Measurements from ENCODE around the gene ATM. TPM values are rescaled to one million over a fixed set of nuclear protein-coding genes. Genes with fewer than 3 reads are reported as not detected.

The ATM gene
- 47.0 and 78.4 TPM in 2 replicates for total RNA-seq (ENCODE audit: low replicate concordance)
- long read RNA-seq, partial matches to known transcripts, result 10 of 16 reads
- long read RNA-seq, other reads (novel, unspliced or antisense), result 6 of 16 reads

GRCh38 chr11:108222574-108223347 lies at the start of gene ATM, which contains the start of gene NPAT:
Gene ATM (plus strand): TSS chr11:108223067. CDS start chr11:108227625, 4,558 bp downstream.
Gene NPAT (minus strand): TSS chr11:108222638. CDS start chr11:108222536, 102 bp downstream.
- Mint-ChIP-seq H3K4me1 (ENCODE audit: unreplicated experiment) (peaks cover 29% of the 10 kb centered on the region), H3K36me3 (peaks cover 4% of the 10 kb centered on the region), H3K4me3 (no peak within 1 kb of the TSS), H3K27me3 (no peaks in the 10 kb centered on the region), H3K27ac (no peak within 1 kb of the TSS), H3K9me3 (no peaks in the 10 kb centered on the region)
- peak; percentile 99 for DNase-seq (ENCODE audit: extremely low spot score, unreplicated experiment)
- peak; percentile 71 for TF ChIP-seq CTCF (conservative IDR thresholded peaks at IDR 0.05)

- Mint-ChIP-seq H3K9me3 (no peaks in the 10 kb centered on the region), H3K36me3 (peaks cover 28% of the 10 kb centered on the region), H3K27me3 (no peaks in the 10 kb centered on the region)
Observed at GRCh38 chr11:108177570-108177969, 45.3 kb upstream of the ATM start.

DNA sequence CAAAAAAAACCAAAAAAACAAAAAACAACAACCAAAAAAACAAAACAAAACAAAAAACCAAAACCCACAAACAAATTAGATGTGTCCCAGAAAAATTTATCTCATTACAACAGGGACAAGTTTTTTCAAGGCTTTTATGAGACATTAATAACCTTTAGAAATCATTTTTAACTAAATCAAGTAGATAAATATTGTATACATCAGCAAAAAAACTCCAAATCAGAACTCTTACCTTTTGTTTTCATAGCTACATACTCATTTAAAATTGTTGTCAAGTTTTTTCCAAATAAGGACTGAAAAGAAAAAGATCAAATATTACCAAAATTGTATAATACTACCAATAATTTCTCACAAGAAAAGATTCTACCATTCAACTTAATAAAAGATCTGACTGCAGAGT lies 29.1 kb upstream of the ATM start:
- Mint-ChIP-seq H3K27me3 (no peaks in the 10 kb centered on the region), H3K4me1 (ENCODE audit: unreplicated experiment) (peaks cover 5% of the 10 kb centered on the region), H3K4me3 (no peak overlapping the region), H3K36me3 (peaks cover 25% of the 10 kb centered on the region), H3K27ac (no peak overlapping the region), H3K9me3 (no peaks in the 10 kb centered on the region)
- no peak for DNase-seq (ENCODE audit: extremely low spot score, unreplicated experiment)
- no peak for TF ChIP-seq CTCF (conservative IDR thresholded peaks at IDR 0.05)

More at GRCh38 chr11:108177570-108177969, 45.3 kb upstream of the ATM start:
- TF ChIP-seq CTCF (conservative IDR thresholded peaks at IDR 0.05), result no peak
- no peak for DNase-seq (ENCODE audit: extremely low spot score, unreplicated experiment)
- H3K4me1 Mint-ChIP-seq (ENCODE audit: unreplicated experiment), result no peaks in the 10 kb centered on the region
- no peak overlapping the region for H3K4me3 Mint-ChIP-seq
- no peak overlapping the region for H3K27ac Mint-ChIP-seq

- no peak overlapping the region for H3K4me3 Mint-ChIP-seq
Observed at GRCh38 chr11:108196901-108197300, 26.0 kb upstream of the ATM start.

DNA sequence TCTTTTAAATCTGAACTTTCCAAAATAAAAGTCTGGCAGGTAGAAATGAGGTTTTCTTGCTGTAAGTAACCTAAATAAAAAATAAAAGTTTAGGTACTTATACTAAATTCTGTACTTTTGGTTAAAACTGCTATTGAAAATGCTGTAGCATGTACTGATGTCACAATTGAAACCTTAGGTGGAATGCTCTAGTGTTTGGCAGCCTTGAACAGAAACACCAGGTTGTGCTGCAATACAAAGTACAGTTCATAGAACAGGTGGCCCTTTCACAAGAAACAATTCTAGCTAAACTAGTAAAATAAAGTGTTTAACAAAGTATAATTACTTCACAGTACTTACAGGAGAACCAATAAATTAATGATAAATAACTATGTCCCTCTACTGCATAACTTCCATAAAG lies 25.5 kb upstream of the ATM start:
- peaks cover 19% of the 10 kb centered on the region for H3K36me3 Mint-ChIP-seq
- DNase-seq (ENCODE audit: extremely low spot score, unreplicated experiment), result no peak
- no peak for TF ChIP-seq CTCF (conservative IDR thresholded peaks at IDR 0.05)
- H3K9me3 Mint-ChIP-seq, result no peaks in the 10 kb centered on the region
- no peak overlapping the region for H3K4me3 Mint-ChIP-seq
- H3K4me1 Mint-ChIP-seq (ENCODE audit: unreplicated experiment), result peaks cover 19% of the 10 kb centered on the region
- H3K27me3 Mint-ChIP-seq, result no peaks in the 10 kb centered on the region
- no peak overlapping the region for H3K27ac Mint-ChIP-seq

More at GRCh38 chr11:108196901-108197300, 26.0 kb upstream of the ATM start:
- Mint-ChIP-seq H3K9me3 (no peaks in the 10 kb centered on the region), H3K36me3 (peaks cover 19% of the 10 kb centered on the region), H3K27me3 (no peaks in the 10 kb centered on the region), H3K27ac (no peak overlapping the region), H3K4me1 (ENCODE audit: unreplicated experiment) (peaks cover 19% of the 10 kb centered on the region)
- no peak for TF ChIP-seq CTCF (conservative IDR thresholded peaks at IDR 0.05)
- no peak for DNase-seq (ENCODE audit: extremely low spot score, unreplicated experiment)

All from type B pancreatic cell (in vitro differentiated cells).